ENCODE data around the gene MBD5.

The MBD5 gene

DNA sequence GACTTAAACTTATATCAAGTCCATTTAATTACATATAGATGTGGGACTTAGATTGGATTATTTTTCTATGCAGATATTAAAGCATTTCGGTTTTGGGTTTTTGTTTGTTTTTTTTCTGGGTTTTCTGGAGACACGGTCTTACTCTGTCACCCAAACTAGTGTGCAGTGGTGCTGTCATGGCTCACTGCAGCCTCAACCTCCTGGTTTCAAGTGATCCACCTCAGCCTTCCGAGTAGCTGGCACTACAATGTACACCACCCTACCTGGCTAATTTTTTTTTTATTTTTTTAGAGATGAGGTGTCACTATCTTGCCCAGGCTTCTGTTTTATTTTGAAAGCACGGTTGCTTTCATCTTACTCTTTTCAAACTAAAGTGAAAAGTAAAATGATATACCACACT is 281.6 kb downstream of the MBD5 start:
- CTCF ChIA-PET, result no interaction called here
- POLR2A ChIA-PET, result no interaction called here
- DNase-seq (ENCODE audit: extremely low spot score), result no peak
- TF ChIP-seq ELF4 (IDR thresholded peaks at IDR 0.05), result no peak

GRCh38 chr2:148303161-148303560 is 282.3 kb downstream of the MBD5 start:
- ChIA-PET CTCF (no interaction called here), POLR2A (no interaction called here)
- TF ChIP-seq, protein P1, sequence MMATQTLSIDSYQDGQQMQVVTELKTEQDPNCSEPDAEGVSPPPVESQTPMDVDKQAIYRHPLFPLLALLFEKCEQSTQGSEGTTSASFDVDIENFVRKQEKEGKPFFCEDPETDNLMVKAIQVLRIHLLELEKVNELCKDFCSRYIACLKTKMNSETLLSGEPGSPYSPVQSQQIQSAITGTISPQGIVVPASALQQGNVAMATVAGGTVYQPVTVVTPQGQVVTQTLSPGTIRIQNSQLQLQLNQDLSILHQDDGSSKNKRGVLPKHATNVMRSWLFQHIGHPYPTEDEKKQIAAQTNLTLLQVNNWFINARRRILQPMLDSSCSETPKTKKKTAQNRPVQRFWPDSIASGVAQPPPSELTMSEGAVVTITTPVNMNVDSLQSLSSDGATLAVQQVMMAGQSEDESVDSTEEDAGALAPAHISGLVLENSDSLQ (IDR thresholded peaks at IDR 0.05), result no peak
- TF ChIP-seq LEF1 (IDR thresholded peaks at IDR 0.05; ENCODE audit: borderline replicate concordance), result no peak
- TF ChIP-seq HDGF (IDR thresholded peaks at IDR 0.05; ENCODE audit: borderline replicate concordance), result no peak
- no peak for TF ChIP-seq FOXA1 (IDR thresholded peaks at IDR 0.05)
- no peak for TF ChIP-seq ARNT (IDR thresholded peaks at IDR 0.05)
- no peak for TF ChIP-seq FOXK2 (IDR thresholded peaks at IDR 0.05)
- TF ChIP-seq BHLHE40 (IDR thresholded peaks at IDR 0.05; ENCODE audit: borderline replicate concordance), result no peak
- TF ChIP-seq CTBP1 (IDR thresholded peaks at IDR 0.05; ENCODE audit: borderline replicate concordance), result no peak
- no peak for TF ChIP-seq ZNF384 (IDR thresholded peaks at IDR 0.05)
- no peak for TF ChIP-seq SUZ12 (IDR thresholded peaks at IDR 0.05)
- TF ChIP-seq FOXM1 (IDR thresholded peaks at IDR 0.05; ENCODE audit: borderline replicate concordance), result no peak
- no peak for TF ChIP-seq NFRKB (IDR thresholded peaks at IDR 0.05)
- no peak for TF ChIP-seq L3MBTL2 (conservative IDR thresholded peaks at IDR 0.05)
- no peak for TF ChIP-seq TARDBP (IDR thresholded peaks at IDR 0.05)
- TF ChIP-seq ELF4 (IDR thresholded peaks at IDR 0.05), result no peak
- no peak for TF ChIP-seq SP1 (IDR thresholded peaks at IDR 0.05)
- DNase-seq (ENCODE audit: extremely low spot score), result no peak

- POLR2A ChIA-PET, result no interaction called here
- no peak for TF ChIP-seq FOXA1 (IDR thresholded peaks at IDR 0.05)
- no peak for TF ChIP-seq FOXM1 (IDR thresholded peaks at IDR 0.05; ENCODE audit: borderline replicate concordance)
- no peak for TF ChIP-seq ELF4 (IDR thresholded peaks at IDR 0.05)
- no peak for TF ChIP-seq L3MBTL2 (conservative IDR thresholded peaks at IDR 0.05)
- TF ChIP-seq TARDBP (IDR thresholded peaks at IDR 0.05), result no peak
- TF ChIP-seq BHLHE40 (IDR thresholded peaks at IDR 0.05; ENCODE audit: borderline replicate concordance), result no peak
- TF ChIP-seq SUZ12 (IDR thresholded peaks at IDR 0.05), result no peak
- TF ChIP-seq CTBP1 (IDR thresholded peaks at IDR 0.05; ENCODE audit: borderline replicate concordance), result no peak
- TF ChIP-seq, protein P1 (IDR thresholded peaks at IDR 0.05), result no peak
- no peak for TF ChIP-seq LEF1 (IDR thresholded peaks at IDR 0.05; ENCODE audit: borderline replicate concordance)
- no peak for TF ChIP-seq NFRKB (IDR thresholded peaks at IDR 0.05)
- TF ChIP-seq FOXK2 (IDR thresholded peaks at IDR 0.05), result no peak
- TF ChIP-seq SP1 (IDR thresholded peaks at IDR 0.05), result no peak
- no peak for TF ChIP-seq ZNF384 (IDR thresholded peaks at IDR 0.05)
- no peak for TF ChIP-seq HDGF (IDR thresholded peaks at IDR 0.05; ENCODE audit: borderline replicate concordance)
- no peak for TF ChIP-seq ARNT (IDR thresholded peaks at IDR 0.05)
- no peak for DNase-seq (ENCODE audit: extremely low spot score)
- CTCF ChIA-PET, result no interaction called here
Observed at GRCh38 chr2:148305476-148305875, 284.6 kb downstream of the MBD5 start.

GRCh38 chr2:148306027-148306426 is 285.1 kb downstream of the MBD5 start:
- CTCF ChIA-PET, result no interaction called here
- TF ChIP-seq CTBP1 (IDR thresholded peaks at IDR 0.05; ENCODE audit: borderline replicate concordance) (no peak), FOXM1 (IDR thresholded peaks at IDR 0.05; ENCODE audit: borderline replicate concordance) (no peak), FOXK2 (IDR thresholded peaks at IDR 0.05) (no peak), TARDBP (IDR thresholded peaks at IDR 0.05) (no peak), L3MBTL2 (conservative IDR thresholded peaks at IDR 0.05) (no peak), ELF4 (IDR thresholded peaks at IDR 0.05) (no peak), SUZ12 (IDR thresholded peaks at IDR 0.05) (no peak), LEF1 (IDR thresholded peaks at IDR 0.05; ENCODE audit: borderline replicate concordance) (no peak), FOXA1 (IDR thresholded peaks at IDR 0.05) (no peak), ZNF384 (IDR thresholded peaks at IDR 0.05) (no peak), ARNT (IDR thresholded peaks at IDR 0.05) (no peak), SP1 (IDR thresholded peaks at IDR 0.05) (no peak)
- TF ChIP-seq, protein P1 (IDR thresholded peaks at IDR 0.05), result no peak
- POLR2A ChIA-PET, result no interaction called here
- no peak for DNase-seq (ENCODE audit: extremely low spot score)

- no peak for DNase-seq (ENCODE audit: extremely low spot score)
- TF ChIP-seq NFRKB (IDR thresholded peaks at IDR 0.05) (no peak), FOXK2 (IDR thresholded peaks at IDR 0.05) (no peak), TARDBP (IDR thresholded peaks at IDR 0.05) (no peak), HDGF (IDR thresholded peaks at IDR 0.05; ENCODE audit: borderline replicate concordance) (no peak), FOXA1 (IDR thresholded peaks at IDR 0.05) (no peak), ELF4 (IDR thresholded peaks at IDR 0.05) (no peak), BHLHE40 (IDR thresholded peaks at IDR 0.05; ENCODE audit: borderline replicate concordance) (no peak), SUZ12 (IDR thresholded peaks at IDR 0.05) (no peak)
- ChIA-PET CTCF (no interaction called here), POLR2A (no interaction called here)
Observed at GRCh38 chr2:148317598-148317997, 296.7 kb downstream of the MBD5 start.

DNA sequence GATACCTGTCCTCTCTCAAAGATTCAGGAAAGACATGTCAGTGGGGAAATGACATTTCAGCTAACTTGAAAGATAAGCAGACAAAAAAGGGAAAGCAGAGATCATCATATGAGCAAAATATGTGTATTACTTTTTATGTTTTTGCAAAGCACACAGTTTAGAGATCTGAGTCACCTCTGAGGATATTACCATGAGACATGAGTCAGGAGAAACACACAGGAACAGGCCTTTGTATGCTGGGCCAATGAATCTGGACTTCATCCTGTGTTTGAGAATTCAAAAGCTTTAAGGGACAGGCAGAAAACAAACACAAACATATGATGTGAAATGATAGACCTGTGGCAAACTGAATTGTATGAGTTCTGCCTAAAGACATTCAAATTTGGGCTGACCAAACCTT is 317.6 kb downstream of the MBD5 start:
- TF ChIP-seq NFRKB (IDR thresholded peaks at IDR 0.05), result no peak
- no peak for TF ChIP-seq ELF4 (IDR thresholded peaks at IDR 0.05)
- no peak for TF ChIP-seq HDGF (IDR thresholded peaks at IDR 0.05; ENCODE audit: borderline replicate concordance)
- TF ChIP-seq LEF1 (IDR thresholded peaks at IDR 0.05; ENCODE audit: borderline replicate concordance), result no peak
- no peak for TF ChIP-seq SUZ12 (IDR thresholded peaks at IDR 0.05)
- TF ChIP-seq SP1 (IDR thresholded peaks at IDR 0.05), result no peak
- no peak for TF ChIP-seq FOXA1 (IDR thresholded peaks at IDR 0.05)
- TF ChIP-seq FOXM1 (IDR thresholded peaks at IDR 0.05; ENCODE audit: borderline replicate concordance), result no peak
- no peak for TF ChIP-seq L3MBTL2 (conservative IDR thresholded peaks at IDR 0.05)
- TF ChIP-seq, protein P1 (IDR thresholded peaks at IDR 0.05), result no peak
- ChIA-PET POLR2A (no interaction called here), CTCF (no interaction called here)
- no peak for DNase-seq (ENCODE audit: extremely low spot score)
